ENCODE measurements around the gene SH3GL2.

SH3GL2 gene

DNA sequence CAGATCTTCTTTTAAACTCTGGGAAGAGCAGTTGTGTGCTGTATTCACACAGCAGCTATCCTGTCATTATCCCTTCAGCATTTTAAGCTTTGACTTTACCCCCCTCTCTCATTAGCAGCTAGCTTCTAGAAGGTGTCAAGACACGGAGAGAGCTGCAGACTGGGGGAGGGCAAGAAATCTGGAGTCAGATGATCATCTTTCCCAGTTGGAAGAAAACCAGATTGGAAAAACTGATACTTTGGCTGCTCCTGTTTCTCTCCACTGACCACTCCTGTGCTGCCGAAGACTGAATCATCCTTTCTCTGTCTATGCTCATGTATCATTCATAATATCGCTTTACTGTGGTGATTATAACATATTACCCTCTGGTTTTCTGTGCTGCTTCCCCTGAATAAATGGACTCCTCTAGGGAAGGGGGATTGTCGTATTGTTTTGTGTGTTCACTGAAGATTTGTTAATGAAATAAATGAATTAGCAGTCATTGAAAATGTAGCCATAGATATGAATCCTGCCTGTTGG lies 75.1 kb downstream of the SH3GL2 start:
- FAIRE-seq (no peak), DNase-seq (ENCODE audit: low spot score) (no peak)

DNA sequence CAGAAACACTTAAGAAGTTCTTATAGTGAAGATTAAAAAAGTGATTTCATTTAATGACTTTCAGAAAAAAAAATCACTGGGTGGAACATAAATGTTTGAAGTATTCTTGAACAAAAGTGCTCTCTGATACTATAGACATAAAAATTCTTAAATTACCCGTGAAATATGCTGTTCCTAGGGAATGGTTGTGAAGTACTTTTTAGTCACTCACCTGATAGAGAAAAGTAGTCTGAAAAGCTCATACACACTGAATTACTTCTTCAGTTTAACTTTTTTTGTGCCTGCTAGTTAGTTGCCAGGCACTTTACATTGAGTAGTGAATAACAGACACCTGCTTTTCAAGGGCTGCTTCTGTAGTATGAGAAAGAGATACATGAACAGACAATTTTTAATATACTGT lies 78.0 kb downstream of the SH3GL2 start:
- FAIRE-seq (no peak), DNase-seq (ENCODE audit: low spot score) (no peak)

DNA sequence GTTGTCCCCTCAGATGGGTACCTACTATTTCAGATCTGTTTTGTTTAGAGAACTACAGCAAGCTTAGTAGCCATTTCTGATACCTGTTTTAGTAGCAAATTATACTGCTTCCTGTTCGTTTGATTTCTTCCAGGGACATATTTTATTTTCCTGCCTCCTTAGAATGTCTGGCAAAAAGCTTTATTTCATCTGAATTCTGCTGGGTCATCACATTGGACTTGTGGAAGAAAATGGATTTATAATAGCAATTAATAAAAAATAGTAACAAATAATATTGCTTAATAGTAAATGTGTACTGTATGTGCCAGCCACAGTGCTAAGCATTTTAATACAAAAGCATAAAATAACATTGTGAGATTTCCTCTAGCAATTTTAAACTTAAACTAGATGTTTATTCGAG lies 79.4 kb downstream of the SH3GL2 start:
- no peak for DNase-seq (ENCODE audit: low spot score)
- FAIRE-seq, result no peak

DNA sequence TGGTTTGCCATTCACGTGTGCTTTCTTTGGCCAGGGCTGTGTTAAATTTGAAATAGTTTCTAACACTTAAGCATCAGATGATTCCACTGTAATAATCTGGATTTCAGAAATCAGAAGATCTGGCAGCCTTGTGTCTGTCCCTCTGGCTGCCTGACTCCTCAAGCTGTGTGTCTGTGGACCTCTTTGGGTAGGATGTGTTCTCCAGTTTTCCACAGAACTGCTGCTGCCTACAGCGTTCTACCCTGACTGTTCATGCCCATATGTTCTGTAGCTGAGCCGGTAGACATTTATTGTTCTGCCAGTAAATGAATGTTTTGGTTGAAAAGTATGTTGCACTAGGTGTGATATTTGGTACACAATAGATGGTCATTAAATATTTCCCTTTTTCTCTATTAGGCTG lies 81.3 kb downstream of the SH3GL2 start:
- FAIRE-seq (no peak), DNase-seq (ENCODE audit: low spot score) (no peak)

DNA sequence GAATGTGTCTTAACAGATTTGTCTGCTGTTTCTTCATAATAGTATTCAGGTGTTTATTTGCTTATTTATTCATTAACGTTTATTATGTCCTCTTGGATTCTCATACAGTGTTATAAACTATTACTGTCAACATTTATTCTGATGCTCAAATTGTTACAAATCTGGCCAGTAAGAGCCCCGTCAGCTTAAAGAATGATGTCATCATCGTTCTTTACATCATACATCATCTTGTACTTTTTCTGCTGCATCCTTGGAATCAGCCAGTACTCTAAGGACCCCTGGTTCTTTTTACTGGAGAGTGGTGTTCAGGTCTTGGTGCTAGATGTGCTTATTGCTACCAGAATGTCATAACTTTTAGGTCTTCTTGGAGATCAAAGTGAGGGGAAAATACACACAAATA lies 86.6 kb downstream of the SH3GL2 start:
- FAIRE-seq, result no peak
- DNase-seq (ENCODE audit: low spot score), result no peak

DNA sequence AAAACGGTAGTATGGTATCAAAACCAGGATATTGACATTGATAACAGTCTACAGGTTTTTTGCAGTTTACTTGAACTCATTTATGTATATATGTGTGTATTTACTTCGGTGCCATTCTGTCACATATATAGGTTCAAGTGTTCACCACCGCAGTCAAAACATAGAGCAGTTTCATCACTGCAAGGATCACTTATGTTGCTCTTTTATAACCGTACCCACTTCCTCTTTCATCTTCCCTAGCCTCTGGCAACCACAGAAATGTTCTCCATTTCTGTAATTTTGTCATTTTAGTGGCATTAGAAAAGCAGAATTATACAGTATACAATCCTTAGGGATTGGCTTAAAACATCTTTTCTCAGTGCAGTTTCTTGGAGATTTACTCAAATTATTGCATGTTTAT lies 90.3 kb downstream of the SH3GL2 start:
- DNase-seq (ENCODE audit: low spot score) (no peak), FAIRE-seq (no peak)

DNA sequence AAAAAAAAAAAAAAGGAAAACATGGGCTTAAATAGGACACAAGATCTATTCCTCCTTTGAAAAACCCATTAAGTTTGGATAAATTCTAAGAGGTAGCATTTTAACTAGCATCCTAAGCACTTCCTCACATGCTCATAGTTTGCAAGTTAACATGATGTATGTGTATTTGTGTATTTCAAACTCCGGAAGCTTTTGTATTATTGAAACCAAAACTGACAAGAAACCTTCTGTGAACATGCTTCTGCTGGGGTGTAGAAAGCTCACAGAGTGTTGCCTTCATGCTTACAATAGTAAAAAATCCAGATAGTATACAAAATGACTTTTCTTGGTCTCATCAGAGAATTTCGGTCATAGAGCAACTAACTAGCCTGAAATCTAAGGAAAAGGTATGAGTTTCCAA lies 103.8 kb downstream of the SH3GL2 start:
- DNase-seq (ENCODE audit: low spot score), result no peak
- no peak for FAIRE-seq

DNA sequence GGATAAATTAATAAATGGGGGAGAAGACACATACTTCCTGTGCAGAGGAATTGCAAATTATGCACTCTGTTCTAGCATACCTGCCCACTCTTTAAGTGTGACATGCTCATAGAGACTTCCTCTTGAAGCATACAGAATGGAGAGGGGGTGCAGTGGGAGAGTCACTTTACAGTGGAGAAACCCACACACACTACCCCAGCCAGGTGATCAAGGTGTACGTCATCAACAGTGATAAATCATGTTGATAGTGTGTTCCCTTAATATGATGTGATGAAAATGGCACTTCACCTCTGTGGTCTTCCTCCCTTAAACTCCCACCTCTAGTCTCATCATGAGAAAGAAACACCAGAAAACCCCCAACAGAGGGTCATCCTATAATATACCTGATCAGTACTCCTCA lies 110.0 kb downstream of the SH3GL2 start:
- FAIRE-seq, result no peak
- DNase-seq (ENCODE audit: low spot score), result no peak

DNA sequence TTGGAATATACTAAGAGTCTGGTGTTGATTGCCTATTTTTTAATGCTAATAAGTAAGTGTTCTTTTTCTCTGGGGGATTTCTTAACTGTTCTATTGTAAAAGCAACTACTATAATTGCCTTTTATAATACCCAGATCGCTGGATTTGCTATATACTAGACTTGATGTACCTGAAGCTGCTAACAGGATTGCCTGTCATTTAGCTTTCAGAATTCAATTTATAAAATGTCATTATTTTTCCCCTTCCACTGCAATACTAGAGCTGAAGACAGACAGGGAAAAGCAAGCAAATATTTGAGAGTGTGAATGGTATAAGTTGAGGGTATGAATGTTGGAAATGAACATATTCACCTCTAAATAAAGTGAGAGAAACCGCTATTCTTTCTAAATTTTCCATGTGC lies 115.5 kb downstream of the SH3GL2 start:
- FAIRE-seq (no peak), DNase-seq (ENCODE audit: low spot score) (no peak)

DNA sequence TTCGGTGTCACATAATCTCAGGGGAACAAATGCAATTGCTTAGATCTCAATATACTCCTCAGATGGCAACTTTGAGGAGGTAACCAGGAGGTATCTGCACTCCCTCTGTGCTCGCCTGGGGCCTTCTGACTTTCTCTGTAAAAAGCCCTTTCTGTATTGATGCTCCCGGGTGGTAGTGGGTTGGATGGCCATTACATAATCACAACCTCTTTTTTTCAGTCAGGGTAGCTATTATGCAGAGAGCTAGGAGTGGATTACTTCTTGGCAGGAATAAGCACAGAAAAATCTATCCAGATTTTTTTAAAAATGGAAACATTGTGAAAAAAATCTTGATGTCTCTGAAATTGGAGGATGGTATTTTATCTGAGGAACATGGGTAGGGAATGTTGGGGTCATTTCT lies 116.6 kb downstream of the SH3GL2 start:
- DNase-seq (ENCODE audit: low spot score) (no peak), FAIRE-seq (no peak)

DNA sequence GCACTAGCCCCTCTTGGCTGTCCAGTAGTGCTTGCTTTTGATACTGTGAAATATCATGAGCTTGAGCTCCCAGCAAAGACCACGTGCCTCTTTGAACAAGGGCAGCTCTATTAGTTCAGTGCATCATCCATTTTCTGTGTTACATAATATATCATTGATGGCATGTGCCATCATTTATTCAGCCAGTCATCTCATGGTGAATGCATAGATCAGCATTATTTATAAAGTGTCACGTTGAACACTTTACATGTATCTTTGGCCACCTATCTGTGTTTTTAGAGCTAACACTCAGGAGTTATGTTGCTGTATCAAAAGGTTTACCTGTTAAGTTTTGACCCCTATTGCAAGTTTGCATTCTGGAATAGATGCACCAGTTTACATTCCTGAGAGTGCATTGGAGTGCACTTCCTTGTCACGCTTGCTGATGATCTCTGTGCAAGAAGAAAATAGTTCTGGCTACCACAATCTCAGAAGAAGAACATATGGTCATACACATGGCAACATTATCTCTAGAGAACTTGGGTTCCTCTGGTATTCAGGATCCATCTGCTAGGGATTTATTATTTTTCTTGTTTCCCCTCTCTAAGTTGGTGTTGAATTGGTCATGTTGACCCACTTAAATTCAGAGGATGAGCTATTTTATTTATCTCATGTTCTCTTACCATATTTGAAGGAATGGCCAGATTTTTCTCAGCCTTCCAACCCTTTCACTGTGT lies 120.9 kb downstream of the SH3GL2 start:
- no peak for DNase-seq (ENCODE audit: low spot score)
- no peak for FAIRE-seq

DNA sequence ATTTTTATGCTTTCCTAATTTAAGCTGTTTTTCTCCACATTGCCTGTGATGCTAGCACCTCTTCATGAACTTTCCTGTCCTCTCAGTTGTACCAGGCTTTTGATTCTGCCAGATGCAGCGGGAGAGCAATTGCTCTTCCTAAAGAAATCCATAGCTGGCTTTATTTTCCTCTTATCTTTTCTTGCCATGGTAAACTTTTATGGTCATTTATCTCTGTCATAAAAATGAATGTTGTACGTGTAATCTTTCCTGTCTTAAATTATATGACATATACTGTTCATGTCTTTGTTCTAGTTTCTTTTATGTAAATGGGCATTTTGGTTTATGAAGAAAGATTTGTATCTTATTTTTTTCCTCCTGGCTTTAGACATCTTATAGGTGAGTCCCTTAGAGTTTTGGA lies 127.5 kb downstream of the SH3GL2 start:
- no peak for FAIRE-seq
- DNase-seq (ENCODE audit: low spot score), result no peak

DNA sequence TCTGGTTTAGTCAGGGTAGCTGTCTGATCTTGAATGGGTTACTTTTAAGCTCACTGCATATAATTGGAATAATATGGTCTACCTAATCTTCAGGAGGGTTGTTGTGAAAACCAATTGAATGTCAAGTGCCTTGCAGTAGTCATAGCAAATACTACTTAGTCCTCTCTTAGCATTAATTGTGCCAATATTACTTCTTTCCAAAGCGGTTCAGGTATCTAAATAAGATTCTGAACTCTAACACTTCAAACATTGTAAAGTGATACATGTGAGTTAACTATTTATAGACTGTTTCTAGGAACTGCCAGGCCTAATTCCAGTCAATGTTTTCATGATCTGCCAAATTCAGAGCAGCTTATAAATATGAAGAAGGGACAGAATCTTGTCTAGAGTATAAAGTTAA lies 140.2 kb downstream of the SH3GL2 start:
- DNase-seq (ENCODE audit: low spot score) (no peak), FAIRE-seq (no peak)

DNA sequence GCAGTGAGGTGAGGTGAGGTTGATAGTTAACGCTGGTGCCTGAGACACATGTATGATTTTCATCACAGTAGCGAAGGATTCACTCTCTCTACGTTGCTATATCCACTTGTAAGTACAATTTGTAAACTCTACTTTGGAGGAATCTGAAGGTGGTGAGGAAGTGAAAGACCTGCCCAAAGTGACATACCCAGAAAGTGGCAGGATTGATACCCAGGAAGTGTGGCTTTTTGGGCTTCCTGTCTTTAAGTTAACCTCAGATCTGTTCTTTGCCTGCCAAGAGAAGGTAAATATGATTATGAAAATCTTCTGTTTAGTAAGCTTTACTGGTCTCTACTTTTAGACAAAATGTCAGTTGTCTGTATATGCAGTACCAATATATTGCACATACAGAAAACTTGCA lies 143.1 kb downstream of the SH3GL2 start:
- no peak for DNase-seq (ENCODE audit: low spot score)
- no peak for FAIRE-seq

DNA sequence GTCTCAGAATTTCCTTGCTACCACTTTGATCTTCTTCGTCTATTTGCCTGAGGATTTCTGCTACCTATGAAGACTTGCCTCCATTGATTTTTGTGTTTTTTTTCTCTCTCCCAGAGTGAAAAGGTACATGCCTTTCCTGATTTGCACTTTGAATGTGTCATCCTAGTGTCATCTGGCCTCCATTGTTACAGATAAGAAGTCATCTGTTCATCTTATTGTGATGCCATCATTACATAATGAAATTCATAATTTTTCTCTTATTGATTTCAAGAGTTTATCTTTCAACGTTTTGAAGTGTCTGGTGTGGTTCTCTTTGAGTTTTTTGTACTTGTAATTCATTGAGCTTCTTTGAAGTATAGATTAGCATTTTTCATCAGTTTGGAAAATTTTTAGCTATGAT lies 144.8 kb downstream of the SH3GL2 start:
- no peak for DNase-seq (ENCODE audit: low spot score)
- FAIRE-seq, result no peak

DNA sequence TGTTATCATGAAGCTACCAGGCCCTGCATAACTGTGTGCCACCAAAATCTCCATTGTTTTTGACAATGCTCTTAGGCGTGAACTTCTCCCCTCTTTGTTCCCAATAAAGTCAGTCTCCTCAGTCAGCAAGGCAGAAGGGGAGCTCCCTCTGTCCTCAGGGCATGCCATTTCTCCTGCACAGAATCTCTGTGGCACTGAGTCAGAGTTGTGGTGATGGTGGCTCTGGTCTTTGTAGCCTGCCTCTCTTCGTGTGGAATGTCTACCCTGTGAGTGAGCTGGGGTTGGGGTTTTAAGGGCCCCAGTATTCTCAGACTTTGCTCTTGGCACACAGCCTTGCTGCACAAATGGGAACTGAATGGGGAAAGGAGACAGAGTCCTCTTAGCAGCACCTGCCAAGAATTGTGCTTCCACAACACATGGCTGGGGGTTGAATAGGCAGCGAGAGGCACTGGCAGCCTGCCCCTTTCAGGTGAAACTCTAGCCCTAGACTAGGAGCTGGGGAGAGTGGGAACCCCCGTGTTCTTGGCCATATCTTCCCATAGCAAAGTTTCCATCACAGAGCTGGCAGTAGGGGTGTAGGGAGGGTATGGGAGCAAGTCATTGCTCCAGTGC lies 146.6 kb downstream of the SH3GL2 start:
- DNase-seq (ENCODE audit: low spot score) (no peak), FAIRE-seq (no peak)

DNA sequence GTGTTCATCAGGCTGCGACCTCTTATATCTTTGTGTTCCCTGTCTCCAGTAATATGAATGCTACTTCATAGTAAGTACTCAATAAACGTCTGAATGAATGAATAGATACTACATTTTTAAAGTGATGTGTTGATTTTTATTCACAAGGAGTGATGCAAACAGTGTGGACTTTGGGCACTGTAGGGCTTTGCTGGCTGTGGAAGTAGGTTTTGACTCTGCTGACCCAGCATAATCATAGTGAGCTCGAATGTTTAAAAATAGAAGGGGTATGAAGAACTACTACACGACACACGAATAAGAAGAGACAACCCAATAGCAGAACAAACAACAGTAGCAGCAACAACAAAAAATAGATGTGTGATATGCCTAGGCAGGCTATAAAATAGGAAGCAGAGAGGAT lies 147.4 kb downstream of the SH3GL2 start:
- FAIRE-seq (no peak), DNase-seq (ENCODE audit: low spot score) (no peak)

DNA sequence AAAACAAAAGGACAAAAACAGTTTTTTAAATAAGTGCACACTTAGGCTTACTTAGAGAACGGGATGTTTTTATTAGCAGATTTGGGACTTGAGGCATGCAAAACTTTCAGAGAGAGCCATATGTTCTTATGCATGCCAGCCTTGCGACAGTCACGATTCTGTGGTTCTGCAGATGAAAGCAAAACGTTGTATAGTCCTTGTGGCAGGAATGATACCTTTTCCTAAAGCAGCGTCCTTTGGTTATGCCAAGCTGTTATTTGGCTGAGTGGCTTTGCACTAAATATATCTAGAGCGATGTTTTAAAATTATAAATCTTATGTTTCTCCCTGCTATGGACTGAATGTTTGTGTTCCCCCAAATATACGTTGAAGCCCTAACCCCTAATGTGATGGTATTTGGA lies 152.0 kb downstream of the SH3GL2 start:
- no peak for DNase-seq (ENCODE audit: low spot score)
- no peak for FAIRE-seq

DNA sequence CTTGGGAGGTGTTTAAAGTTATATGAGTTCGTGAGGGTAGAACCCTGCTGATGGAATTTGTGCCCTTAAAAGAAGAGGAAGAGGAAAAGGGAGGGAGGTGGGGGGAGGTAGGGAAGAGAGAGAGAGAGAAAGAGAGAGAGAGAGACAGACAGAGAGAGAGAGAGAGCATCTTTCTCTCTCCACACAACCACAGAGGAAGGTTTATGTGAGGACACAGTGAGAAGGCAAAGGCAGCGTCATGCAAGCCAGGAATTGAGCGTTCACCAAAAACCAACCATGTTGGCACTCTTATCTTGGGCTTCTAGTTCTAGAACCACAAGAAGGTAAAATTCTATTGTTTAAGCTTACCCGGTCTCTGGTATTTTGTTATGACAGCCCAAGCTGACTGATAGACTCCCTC lies 152.4 kb downstream of the SH3GL2 start:
- DNase-seq (ENCODE audit: low spot score), result no peak
- no peak for FAIRE-seq

DNA sequence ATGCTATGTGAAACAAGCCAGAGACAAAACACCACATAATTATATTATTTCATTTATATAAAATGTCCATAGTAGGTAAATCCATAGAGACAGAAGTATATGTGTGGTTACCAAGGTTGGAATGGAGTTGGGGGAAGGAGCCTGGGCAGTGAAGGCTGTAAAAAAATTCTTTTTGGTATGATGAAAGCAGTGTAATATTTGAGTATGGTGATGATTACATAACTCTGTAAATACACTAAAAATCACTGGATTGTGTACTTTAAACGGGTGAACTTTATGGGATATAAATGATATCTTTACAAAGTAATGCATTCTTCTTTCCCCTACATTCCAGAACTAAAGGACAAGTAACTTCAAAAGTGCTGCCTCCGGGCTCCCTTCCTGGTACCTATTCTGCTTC lies 155.8 kb downstream of the SH3GL2 start:
- DNase-seq (ENCODE audit: low spot score), result no peak

DNA sequence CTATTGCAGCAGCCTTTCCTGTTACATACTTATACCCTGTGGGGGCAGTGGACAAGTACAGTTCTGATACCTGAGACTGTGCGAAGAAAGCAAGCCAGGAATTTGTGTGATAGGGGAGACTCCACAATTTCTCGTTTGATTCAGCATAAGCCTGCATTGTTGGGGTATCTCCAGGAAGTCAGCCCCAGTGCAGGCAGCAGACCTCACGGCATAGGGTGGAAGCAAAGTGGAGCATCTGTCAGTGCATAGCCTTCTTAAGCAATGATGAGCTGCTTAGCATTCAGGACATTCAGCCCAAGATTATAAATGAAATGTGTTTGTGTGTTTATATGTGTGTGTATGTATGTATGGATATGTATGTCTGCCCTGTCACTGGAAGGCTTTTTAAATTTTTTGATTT lies 157.0 kb downstream of the SH3GL2 start:
- DNase-seq (ENCODE audit: low spot score), result no peak
- FAIRE-seq, result no peak

More for the DNA sequence above, 155.8 kb downstream of the SH3GL2 start:
- no peak for FAIRE-seq

DNA sequence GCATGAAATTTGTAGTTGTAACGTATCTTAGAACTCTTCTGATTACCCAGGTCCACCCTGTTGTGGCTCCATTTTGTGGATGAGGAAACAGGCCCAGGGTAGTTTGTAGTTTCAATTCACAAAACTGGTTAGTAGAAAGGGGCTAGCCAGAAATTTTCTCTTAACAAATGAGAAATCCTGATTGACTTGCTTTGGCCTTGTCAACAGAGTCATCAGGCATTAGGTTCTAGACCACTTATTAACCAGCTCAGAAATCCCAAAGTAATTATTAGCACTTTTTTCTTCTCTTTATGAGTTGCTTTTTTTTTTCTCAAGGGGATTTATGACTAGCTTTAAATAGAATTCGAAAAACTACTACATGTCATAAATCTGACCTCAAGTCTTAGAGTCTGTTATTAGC lies 160.2 kb downstream of the SH3GL2 start:
- no peak for FAIRE-seq
- DNase-seq (ENCODE audit: low spot score), result no peak

DNA sequence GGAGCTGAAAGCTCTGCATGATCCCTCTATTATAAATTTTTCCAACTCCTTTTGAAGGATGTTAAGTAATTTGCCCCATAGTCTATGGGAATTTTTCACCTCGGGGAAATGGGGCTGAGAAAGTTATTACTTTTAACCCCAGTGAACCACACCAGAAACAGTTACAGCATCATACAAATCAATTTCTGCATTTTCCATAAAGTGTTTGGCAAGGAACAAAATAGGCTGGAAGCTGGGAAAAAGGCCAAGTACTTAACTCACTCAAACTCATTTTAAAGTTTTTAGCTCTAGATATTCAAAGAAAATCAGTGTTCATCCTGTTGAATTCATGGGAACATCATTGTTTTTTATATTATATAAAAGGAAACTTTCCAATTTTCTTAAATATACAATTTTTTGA lies 160.9 kb downstream of the SH3GL2 start:
- DNase-seq (ENCODE audit: low spot score), result no peak
- no peak for FAIRE-seq
